ENCODE data around the gene PDE4B. TPM values are rescaled to one million over a fixed set of nuclear protein-coding genes. Genes with fewer than 3 reads are reported as not detected.

PDE4B gene
- total and polyA plus RNA-seq, 2 of the 13 experiments (the other 11 are each of a cell fraction or from before 2014, with no cell fraction given): not detected

GRCh38 chr1:66172272-66172671 lies 379.6 kb downstream of the PDE4B start:
- BruUV-seq (replicated peaks): no TSS peak
- FAIRE-seq (no peak), ATAC-seq (no peak), DNase-seq (ENCODE audit: low spot score) (no peak)
- Histone ChIP-seq H3K36me3 (replicated peaks in 1 of 2; ENCODE audit: control insufficient read depth in 1 of 2, insufficient read depth in 2 of 2, low read length in 2 of 2) (no peaks in the 10 kb centered on the region), H2AFZ (ENCODE audit: low read length) (no peak overlapping the region), H3K4me3 (replicated peaks in 1 of 3; ENCODE audit: insufficient read depth in 1 of 3, low read depth in 2 of 3, low read length in 3 of 3) (no peak overlapping the region), H3K9me3 (ENCODE audit: low read length) (no peaks in the 10 kb centered on the region), H4K20me1 (ENCODE audit: insufficient read depth, low read length) (no peaks in the 10 kb centered on the region), H3K79me2 (ENCODE audit: insufficient read depth, low read length) (no peaks in the 10 kb centered on the region), H3K27ac (ENCODE audit: extremely low read length, insufficient read depth, low read length) (no peak overlapping the region), H3K4me1 (ENCODE audit: insufficient read depth, low read length) (no peaks in the 10 kb centered on the region), H3K9ac (ENCODE audit: insufficient read depth, low read depth, low read length) (no peak overlapping the region), H3K4me2 (ENCODE audit: low read depth, low read length) (no peak overlapping the region), H3K27me3 (ENCODE audit: control insufficient read depth in 1 of 2, insufficient read depth in 2 of 2, low read length in 2 of 2) (no peaks in the 10 kb centered on the region)
- TF ChIP-seq LCORL (IDR thresholded peaks at IDR 0.05): no peak
- no peak for TF ChIP-seq LCORL (CRISPR knock-in tag; IDR thresholded peaks at IDR 0.05)
- no peak for TF ChIP-seq ZNF296 (CRISPR knock-in tag; conservative IDR thresholded peaks at IDR 0.05)
- no peak for TF ChIP-seq ZNF282 (IDR thresholded peaks at IDR 0.05; ENCODE audit: partially characterized antibody)
- no peak for TF ChIP-seq ZNF34 (CRISPR knock-in tag; IDR thresholded peaks at IDR 0.05; ENCODE audit: borderline replicate concordance)
- TF ChIP-seq GTF3A (CRISPR knock-in tag; conservative IDR thresholded peaks at IDR 0.05): no peak
- no peak for TF ChIP-seq ZNF691 (CRISPR knock-in tag; IDR thresholded peaks at IDR 0.05; ENCODE audit: borderline replicate concordance, low read depth)
- TF ChIP-seq SIX4 (CRISPR knock-in tag; IDR thresholded peaks at IDR 0.05): no peak
- no peak for TF ChIP-seq CEBPZ (IDR thresholded peaks at IDR 0.05; ENCODE audit: low read length)
- TF ChIP-seq, protein P1, sequence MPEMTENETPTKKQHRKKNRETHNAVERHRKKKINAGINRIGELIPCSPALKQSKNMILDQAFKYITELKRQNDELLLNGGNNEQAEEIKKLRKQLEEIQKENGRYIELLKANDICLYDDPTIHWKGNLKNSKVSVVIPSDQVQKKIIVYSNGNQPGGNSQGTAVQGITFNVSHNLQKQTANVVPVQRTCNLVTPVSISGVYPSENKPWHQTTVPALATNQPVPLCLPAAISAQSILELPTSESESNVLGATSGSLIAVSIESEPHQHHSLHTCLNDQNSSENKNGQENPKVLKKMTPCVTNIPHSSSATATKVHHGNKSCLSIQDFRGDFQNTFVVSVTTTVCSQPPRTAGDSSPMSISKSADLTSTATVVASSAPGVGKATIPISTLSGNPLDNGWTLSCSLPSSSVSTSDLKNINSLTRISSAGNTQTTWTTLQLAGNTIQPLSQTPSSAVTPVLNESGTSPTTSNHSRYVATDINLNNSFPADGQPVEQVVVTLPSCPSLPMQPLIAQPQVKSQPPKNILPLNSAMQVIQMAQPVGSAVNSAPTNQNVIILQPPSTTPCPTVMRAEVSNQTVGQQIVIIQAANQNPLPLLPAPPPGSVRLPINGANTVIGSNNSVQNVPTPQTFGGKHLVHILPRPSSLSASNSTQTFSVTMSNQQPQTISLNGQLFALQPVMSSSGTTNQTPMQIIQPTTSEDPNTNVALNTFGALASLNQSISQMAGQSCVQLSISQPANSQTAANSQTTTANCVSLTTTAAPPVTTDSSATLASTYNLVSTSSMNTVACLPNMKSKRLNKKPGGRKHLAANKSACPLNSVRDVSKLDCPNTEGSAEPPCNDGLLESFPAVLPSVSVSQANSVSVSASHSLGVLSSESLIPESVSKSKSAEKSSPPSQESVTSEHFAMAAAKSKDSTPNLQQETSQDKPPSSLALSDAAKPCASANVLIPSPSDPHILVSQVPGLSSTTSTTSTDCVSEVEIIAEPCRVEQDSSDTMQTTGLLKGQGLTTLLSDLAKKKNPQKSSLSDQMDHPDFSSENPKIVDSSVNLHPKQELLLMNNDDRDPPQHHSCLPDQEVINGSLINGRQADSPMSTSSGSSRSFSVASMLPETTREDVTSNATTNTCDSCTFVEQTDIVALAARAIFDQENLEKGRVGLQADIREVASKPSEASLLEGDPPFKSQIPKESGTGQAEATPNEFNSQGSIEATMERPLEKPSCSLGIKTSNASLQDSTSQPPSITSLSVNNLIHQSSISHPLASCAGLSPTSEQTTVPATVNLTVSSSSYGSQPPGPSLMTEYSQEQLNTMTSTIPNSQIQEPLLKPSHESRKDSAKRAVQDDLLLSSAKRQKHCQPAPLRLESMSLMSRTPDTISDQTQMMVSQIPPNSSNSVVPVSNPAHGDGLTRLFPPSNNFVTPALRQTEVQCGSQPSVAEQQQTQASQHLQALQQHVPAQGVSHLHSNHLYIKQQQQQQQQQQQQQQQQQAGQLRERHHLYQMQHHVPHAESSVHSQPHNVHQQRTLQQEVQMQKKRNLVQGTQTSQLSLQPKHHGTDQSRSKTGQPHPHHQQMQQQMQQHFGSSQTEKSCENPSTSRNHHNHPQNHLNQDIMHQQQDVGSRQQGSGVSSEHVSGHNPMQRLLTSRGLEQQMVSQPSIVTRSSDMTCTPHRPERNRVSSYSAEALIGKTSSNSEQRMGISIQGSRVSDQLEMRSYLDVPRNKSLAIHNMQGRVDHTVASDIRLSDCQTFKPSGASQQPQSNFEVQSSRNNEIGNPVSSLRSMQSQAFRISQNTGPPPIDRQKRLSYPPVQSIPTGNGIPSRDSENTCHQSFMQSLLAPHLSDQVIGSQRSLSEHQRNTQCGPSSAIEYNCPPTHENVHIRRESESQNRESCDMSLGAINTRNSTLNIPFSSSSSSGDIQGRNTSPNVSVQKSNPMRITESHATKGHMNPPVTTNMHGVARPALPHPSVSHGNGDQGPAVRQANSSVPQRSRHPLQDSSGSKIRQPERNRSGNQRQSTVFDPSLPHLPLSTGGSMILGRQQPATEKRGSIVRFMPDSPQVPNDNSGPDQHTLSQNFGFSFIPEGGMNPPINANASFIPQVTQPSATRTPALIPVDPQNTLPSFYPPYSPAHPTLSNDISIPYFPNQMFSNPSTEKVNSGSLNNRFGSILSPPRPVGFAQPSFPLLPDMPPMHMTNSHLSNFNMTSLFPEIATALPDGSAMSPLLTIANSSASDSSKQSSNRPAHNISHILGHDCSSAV (CRISPR knock-in tag; IDR thresholded peaks at IDR 0.05; ENCODE audit: borderline replicate concordance): no peak
- no peak for TF ChIP-seq NONO (IDR thresholded peaks at IDR 0.05)
- no peak for TF ChIP-seq NONO (CRISPR knock-in tag; conservative IDR thresholded peaks at IDR 0.05)
- TF ChIP-seq MTF1 (CRISPR knock-in tag; IDR thresholded peaks at IDR 0.05): no peak
- TF ChIP-seq ZNF225 (CRISPR knock-in tag; IDR thresholded peaks at IDR 0.05): no peak
- TF ChIP-seq ZNF333 (CRISPR knock-in tag; IDR thresholded peaks at IDR 0.05; ENCODE audit: borderline replicate concordance): no peak
- ChIA-PET POLR2A (no interaction called here), CTCF (ENCODE audit: low intra/inter-chr PET ratio, low total read pairs) (no interaction called here)
- in situ Hi-C loops (cut with HindIII; ENCODE audit: extremely low pct_ligation_motif_present, low pct_unique_long_range_greater_than_20kb) (no loop called here), intact Hi-C loops (cut with micrococcal nuclease; ENCODE audit: unreplicated experiment) (no loop called here)
- 38% methylated on average over 1 of the region's 1 CpG for WGBS (ENCODE audit: low lambda C conversion rate)

Data from HepG2 (cell line).